ENCODE measurements around the gene TPH1. TPM values are rescaled to one million over a fixed set of nuclear protein-coding genes. Genes with fewer than 3 reads are reported as not detected.

Gene TPH1
- total RNA-seq, 4 donors from 2014 or later = 0.13 to 2.1 (median 0.45) TPM

GRCh38 chr11:18036456-18036855 lies 9.6 kb downstream of the TPH1 start:
- no peak for TF ChIP-seq CTCF (IDR thresholded peaks at IDR 0.05)
- no peak for TF ChIP-seq POLR2A (IDR thresholded peaks at IDR 0.05)
- H3K27ac ChIP-seq = no peak overlapping the region

GRCh38 chr11:18027475-18027874 lies 18.6 kb downstream of the TPH1 start:
- Histone ChIP-seq H3K36me3 (no peaks in the 10 kb centered on the region), H3K27ac (no peak overlapping the region), H3K9me3 (no peaks in the 10 kb centered on the region), H3K4me3 (replicated peaks in 1 of 3) (no peak overlapping the region), H3K4me1 (no peaks in the 10 kb centered on the region), H3K27me3 (no peaks in the 10 kb centered on the region)
- DNase-seq = no peak
- intact Hi-C loops (cut with DNase I) = no loop called here
- TF ChIP-seq CTCF (IDR thresholded peaks at IDR 0.05) = no peak
- TF ChIP-seq POLR2A (IDR thresholded peaks at IDR 0.05) = no peak
- 86 to 91% methylated on average over 2 of the region's 2 CpGs for WGBS, 2 donors

More at GRCh38 chr11:18036456-18036855, 9.6 kb downstream of the TPH1 start:
- Histone ChIP-seq H3K27me3 (no peaks in the 10 kb centered on the region), H3K4me3 (replicated peaks in 1 of 3) (no peak overlapping the region), H3K9me3 (no peaks in the 10 kb centered on the region), H3K36me3 (no peaks in the 10 kb centered on the region), H3K4me1 (no peaks in the 10 kb centered on the region)
- no peak for DNase-seq
- intact Hi-C loops (cut with DNase I) = no loop called here

GRCh38 chr11:18022419-18022818 lies 23.6 kb downstream of the TPH1 start:
- no peaks in the 10 kb centered on the region for H3K4me1 ChIP-seq
- TF ChIP-seq POLR2A (IDR thresholded peaks at IDR 0.05) (no peak), CTCF (IDR thresholded peaks at IDR 0.05) (no peak)
- no peak overlapping the region for H3K27ac ChIP-seq
- intact Hi-C loops (cut with DNase I) = no loop called here
- no peak overlapping the region for H3K4me3 ChIP-seq (replicated peaks in 1 of 3)
- H3K9me3 ChIP-seq = no peaks in the 10 kb centered on the region
- no peaks in the 10 kb centered on the region for H3K27me3 ChIP-seq
- H3K36me3 ChIP-seq = no peaks in the 10 kb centered on the region
- DNase-seq = no peak
- 97 to 100% methylated on average over 1 of the region's 1 CpG for WGBS, 2 donors

- TF ChIP-seq CTCF (IDR thresholded peaks at IDR 0.05) (no peak), POLR2A (IDR thresholded peaks at IDR 0.05) (no peak)
- Histone ChIP-seq H3K9me3 (no peaks in the 10 kb centered on the region), H3K27ac (no peak overlapping the region), H3K4me1 (no peaks in the 10 kb centered on the region), H3K4me3 (replicated peaks in 1 of 3) (no peak overlapping the region), H3K27me3 (no peaks in the 10 kb centered on the region), H3K36me3 (no peaks in the 10 kb centered on the region)
- no peak for DNase-seq
- intact Hi-C loops (cut with DNase I) = loop anchor here (10.0 kb wide), 1 partner anchor 85 kb away; the partner anchor contains the start of gene SAAL1
Observed at GRCh38 chr11:18019650-18020049, 26.4 kb downstream of the TPH1 start.

- Histone ChIP-seq H3K9me3 (no peaks in the 10 kb centered on the region), H3K27ac (no peak overlapping the region), H3K4me1 (peaks cover 7 to 12% of the 10 kb centered on the region in 2 donors), H3K27me3 (no peaks in the 10 kb centered on the region), H3K36me3 (no peaks in the 10 kb centered on the region), H3K4me3 (replicated peaks in 1 of 3) (no peak overlapping the region)
- TF ChIP-seq CTCF (IDR thresholded peaks at IDR 0.05) = no peak
- TF ChIP-seq POLR2A (IDR thresholded peaks at IDR 0.05) = no peak
- WGBS, 2 donors = 80 to 95% methylated on average over 2 of the region's 2 CpGs
- intact Hi-C loops (cut with DNase I) = loop anchor here (10.0 kb wide), 1 partner anchor 88 kb away; the partner anchor contains the start of gene SAAL1
- DNase-seq = no peak
Observed at GRCh38 chr11:18016789-18017188, 29.3 kb downstream of the TPH1 start.
